SHP77 (cell line): ENCODE data around the gene GSDME.

Source experiments
- DNase-seq, 2 experiments: peaks; one replicate each; lab custom pipeline; 2025; lab: John Stamatoyannopoulos, UW

Gene GSDME

GRCh38 chr7:24705461-24705954 is 51.8 kb downstream of the GSDME start:
- no peak for DNase-seq

- DNase-seq, result no peak
These were observed 53.0 kb downstream of the GSDME start for GRCh38 chr7:24704311-24704710.

GRCh38 chr7:24703296-24703695 is 54.0 kb downstream of the GSDME start:
- DNase-seq, result no peak

- no peak for DNase-seq
These were observed 54.5 kb downstream of the GSDME start for GRCh38 chr7:24702755-24703154.

GRCh38 chr7:24701261-24702235 is 55.7 kb downstream of the GSDME start:
- DNase-seq, result no peak

- no peak for DNase-seq
These were observed 56.6 kb downstream of the GSDME start for GRCh38 chr7:24700521-24701260.

GRCh38 chr7:24698531-24699266 is 58.6 kb downstream of the GSDME start:
- DNase-seq, result no peak

GRCh38 chr7:24697416-24697815 is 59.8 kb downstream of the GSDME start:
- DNase-seq, result no peak

- DNase-seq, result no peak
These were observed 64.7 kb downstream of the GSDME start for GRCh38 chr7:24692592-24692991.

- DNase-seq, result no peak
These were observed 67.0 kb downstream of the GSDME start for GRCh38 chr7:24690251-24690650.

GRCh38 chr7:24685708-24686107 is 71.6 kb downstream of the GSDME start:
- DNase-seq, result no peak

GRCh38 chr7:24670782-24671181 is 86.5 kb downstream of the GSDME start:
- no peak for DNase-seq

GRCh38 chr7:24669971-24670591 is 87.2 kb downstream of the GSDME start:
- DNase-seq, result no peak

- no peak for DNase-seq
These were observed 88.2 kb downstream of the GSDME start for GRCh38 chr7:24668927-24669635.

GRCh38 chr7:24665564-24666294 is 91.5 kb downstream of the GSDME start:
- peak; percentile 49 to 62 for DNase-seq

- no peak for DNase-seq
These were observed 96.7 kb downstream of the GSDME start for GRCh38 chr7:24660546-24660945.

- DNase-seq, result no peak
These were observed 97.8 kb downstream of the GSDME start for GRCh38 chr7:24659505-24659904.

- no peak for DNase-seq
These were observed 99.3 kb downstream of the GSDME start for GRCh38 chr7:24657980-24658379.

GRCh38 chr7:24656608-24657007 is 100.7 kb downstream of the GSDME start:
- no peak for DNase-seq

GRCh38 chr7:24654305-24654704 is 103.0 kb downstream of the GSDME start:
- no peak for DNase-seq
